Measurements from ENCODE around the gene MIA3.
A peak's percentile ranks its signal among the peaks of the same experiment; 100 is the strongest.

Gene MIA3, protein sequence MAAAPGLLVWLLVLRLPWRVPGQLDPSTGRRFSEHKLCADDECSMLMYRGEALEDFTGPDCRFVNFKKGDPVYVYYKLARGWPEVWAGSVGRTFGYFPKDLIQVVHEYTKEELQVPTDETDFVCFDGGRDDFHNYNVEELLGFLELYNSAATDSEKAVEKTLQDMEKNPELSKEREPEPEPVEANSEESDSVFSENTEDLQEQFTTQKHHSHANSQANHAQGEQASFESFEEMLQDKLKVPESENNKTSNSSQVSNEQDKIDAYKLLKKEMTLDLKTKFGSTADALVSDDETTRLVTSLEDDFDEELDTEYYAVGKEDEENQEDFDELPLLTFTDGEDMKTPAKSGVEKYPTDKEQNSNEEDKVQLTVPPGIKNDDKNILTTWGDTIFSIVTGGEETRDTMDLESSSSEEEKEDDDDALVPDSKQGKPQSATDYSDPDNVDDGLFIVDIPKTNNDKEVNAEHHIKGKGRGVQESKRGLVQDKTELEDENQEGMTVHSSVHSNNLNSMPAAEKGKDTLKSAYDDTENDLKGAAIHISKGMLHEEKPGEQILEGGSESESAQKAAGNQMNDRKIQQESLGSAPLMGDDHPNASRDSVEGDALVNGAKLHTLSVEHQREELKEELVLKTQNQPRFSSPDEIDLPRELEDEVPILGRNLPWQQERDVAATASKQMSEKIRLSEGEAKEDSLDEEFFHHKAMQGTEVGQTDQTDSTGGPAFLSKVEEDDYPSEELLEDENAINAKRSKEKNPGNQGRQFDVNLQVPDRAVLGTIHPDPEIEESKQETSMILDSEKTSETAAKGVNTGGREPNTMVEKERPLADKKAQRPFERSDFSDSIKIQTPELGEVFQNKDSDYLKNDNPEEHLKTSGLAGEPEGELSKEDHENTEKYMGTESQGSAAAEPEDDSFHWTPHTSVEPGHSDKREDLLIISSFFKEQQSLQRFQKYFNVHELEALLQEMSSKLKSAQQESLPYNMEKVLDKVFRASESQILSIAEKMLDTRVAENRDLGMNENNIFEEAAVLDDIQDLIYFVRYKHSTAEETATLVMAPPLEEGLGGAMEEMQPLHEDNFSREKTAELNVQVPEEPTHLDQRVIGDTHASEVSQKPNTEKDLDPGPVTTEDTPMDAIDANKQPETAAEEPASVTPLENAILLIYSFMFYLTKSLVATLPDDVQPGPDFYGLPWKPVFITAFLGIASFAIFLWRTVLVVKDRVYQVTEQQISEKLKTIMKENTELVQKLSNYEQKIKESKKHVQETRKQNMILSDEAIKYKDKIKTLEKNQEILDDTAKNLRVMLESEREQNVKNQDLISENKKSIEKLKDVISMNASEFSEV (N-terminal part only)

GRCh38 chr1:222618001-222618879 lies at the start of gene MIA3:
Gene MIA3 (plus strand): TSS chr1:222618097. CDS start chr1:222618111, 14 bp downstream.
- H4K20me1 ChIP-seq: peaks cover 28% of the 10 kb centered on the region

DNA sequence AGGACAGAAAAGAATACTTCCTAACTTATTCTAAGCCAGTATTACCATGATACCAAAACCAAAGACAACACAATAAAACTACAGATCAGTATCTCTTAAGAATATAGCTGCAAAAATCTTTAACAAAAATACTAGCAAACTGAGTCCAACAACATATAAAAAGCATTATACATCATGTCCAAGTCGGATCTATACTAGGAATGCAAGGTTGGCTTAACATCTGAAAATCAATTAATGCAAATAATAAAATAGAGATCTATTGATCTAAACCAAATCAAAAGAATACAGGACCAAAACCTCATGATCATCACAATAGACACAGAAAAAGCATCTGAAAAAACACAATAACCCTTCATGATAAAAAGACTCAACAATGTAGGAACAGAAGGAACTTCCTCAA lies 47.1 kb upstream of the MIA3 start:
- Histone ChIP-seq H3K4me3 (no peak overlapping the region), H3K9ac (no peak overlapping the region), H3K4me2 (no peak overlapping the region), H3K27ac (no peak overlapping the region), H3K4me1 (peaks cover 19% of the 10 kb centered on the region), H4K20me1 (peaks cover 9% of the 10 kb centered on the region; the same call in 1 of the 2 replicates), H3K36me3 (peaks cover 79% of the 10 kb centered on the region), H3K9me3 (peaks cover 14% of the 10 kb centered on the region; the same call in 1 of the 2 replicates), H3K27me3 (no peaks in the 10 kb centered on the region)
- no peak for TF ChIP-seq Cebpa-rat (IDR thresholded peaks at IDR 0.05)

More at GRCh38 chr1:222618001-222618879, at the start of gene MIA3:
- TF ChIP-seq Cebpa-rat (IDR thresholded peaks at IDR 0.05): no peak
- H3K9me3 ChIP-seq: no peaks in the 10 kb centered on the region
- H3K4me1 ChIP-seq: peaks cover 15% of the 10 kb centered on the region
- peaks cover 22% of the 10 kb centered on the region for H3K36me3 ChIP-seq
- H3K4me3 ChIP-seq: peak within 1 kb of the TSS; percentile 98
- H3K27me3 ChIP-seq: peaks cover 5% of the 10 kb centered on the region; the same call in 1 of the 2 replicates
- H3K9ac ChIP-seq: peak within 1 kb of the TSS; percentile 90
- peak within 1 kb of the TSS; percentile 95 for H3K4me2 ChIP-seq
- H3K27ac ChIP-seq: peak within 1 kb of the TSS; percentile 85

DNA sequence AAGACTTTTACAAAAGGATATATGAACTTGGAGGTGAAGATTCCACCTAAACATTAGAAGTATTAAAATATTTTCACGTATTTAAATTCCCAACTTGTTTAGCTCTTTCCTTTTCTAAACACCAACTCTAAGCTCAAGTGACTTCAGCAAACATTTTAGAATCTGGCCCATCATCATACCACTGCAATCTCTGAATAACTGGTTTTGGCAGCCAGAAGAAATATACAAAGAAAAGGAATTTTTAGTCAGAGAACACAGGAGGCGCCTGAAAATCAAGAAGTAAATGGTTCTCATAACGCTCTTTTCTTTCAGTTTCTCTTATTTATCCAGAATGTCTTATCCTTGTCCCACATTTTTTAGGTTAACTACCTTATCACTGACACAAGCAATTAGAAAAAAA lies 38.6 kb upstream of the MIA3 start:
- peaks cover 24% of the 10 kb centered on the region for H3K4me1 ChIP-seq
- TF ChIP-seq Cebpa-rat (IDR thresholded peaks at IDR 0.05): no peak
- H3K36me3 ChIP-seq: peaks cover 81% of the 10 kb centered on the region

GRCh38 chr1:222582099-222582774 lies 35.7 kb upstream of the MIA3 start:
- H3K36me3 ChIP-seq: peaks cover 67% of the 10 kb centered on the region

More for the DNA sequence above, 38.6 kb upstream of the MIA3 start:
- no peak overlapping the region for H3K27ac ChIP-seq
- no peaks in the 10 kb centered on the region for H3K27me3 ChIP-seq
- H3K4me2 ChIP-seq: no peak overlapping the region
- no peak overlapping the region for H3K9ac ChIP-seq
- H3K9me3 ChIP-seq: no peaks in the 10 kb centered on the region
- no peak overlapping the region for H3K4me3 ChIP-seq
- H4K20me1 ChIP-seq: peaks cover 6% of the 10 kb centered on the region; the same call in 1 of the 2 replicates

DNA sequence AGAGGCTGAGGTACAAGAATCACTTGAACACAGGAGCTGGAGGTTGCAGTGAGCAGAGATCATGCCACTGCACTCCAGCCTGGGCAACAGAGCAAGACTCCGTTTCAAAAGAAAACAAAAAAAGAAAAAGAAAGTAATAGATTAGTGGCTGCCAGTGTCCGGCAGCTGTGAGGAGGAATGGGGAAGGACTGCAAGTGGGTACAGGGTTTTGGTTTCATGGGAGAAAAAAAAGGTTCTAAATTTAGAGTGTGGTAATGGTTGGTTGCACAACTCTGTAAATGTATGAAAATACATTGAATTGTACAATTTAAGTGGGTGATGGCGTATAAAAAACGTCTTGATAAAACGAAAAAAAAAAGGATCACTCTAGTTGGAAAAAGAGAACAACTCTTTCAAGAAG lies 34.8 kb upstream of the MIA3 start:
- H3K27me3 ChIP-seq: no peaks in the 10 kb centered on the region
- no peak overlapping the region for H3K9ac ChIP-seq
- TF ChIP-seq Cebpa-rat (IDR thresholded peaks at IDR 0.05): peak; percentile 10; the same call in 1 of the 2 replicates
- H3K27ac ChIP-seq: peak overlapping the region; percentile 53
- peak overlapping the region; percentile 76 for H3K4me2 ChIP-seq
- peaks cover 67% of the 10 kb centered on the region for H3K36me3 ChIP-seq
- H3K4me1 ChIP-seq: peaks cover 36% of the 10 kb centered on the region
- H3K9me3 ChIP-seq: no peaks in the 10 kb centered on the region
- H4K20me1 ChIP-seq: peaks cover 14% of the 10 kb centered on the region; the same call in 1 of the 2 replicates
- peak overlapping the region; percentile 40; the same call in 1 of the 2 replicates for H3K4me3 ChIP-seq

More at GRCh38 chr1:222582099-222582774, 35.7 kb upstream of the MIA3 start:
- H3K4me2 ChIP-seq: peak overlapping the region; percentile 76
- H3K4me3 ChIP-seq: no peak overlapping the region
- peaks cover 30% of the 10 kb centered on the region for H3K4me1 ChIP-seq
- peak overlapping the region; percentile 53; the same call in 1 of the 2 replicates for H3K27ac ChIP-seq
- H3K9me3 ChIP-seq: no peaks in the 10 kb centered on the region
- no peaks in the 10 kb centered on the region for H3K27me3 ChIP-seq
- H3K9ac ChIP-seq: no peak overlapping the region
- H4K20me1 ChIP-seq: peaks cover 14% of the 10 kb centered on the region; the same call in 1 of the 2 replicates
- no peak for TF ChIP-seq Cebpa-rat (IDR thresholded peaks at IDR 0.05)

- H3K27ac ChIP-seq: no peak overlapping the region
- no peaks in the 10 kb centered on the region for H3K27me3 ChIP-seq
- no peak overlapping the region for H3K9ac ChIP-seq
- H3K4me3 ChIP-seq: no peak overlapping the region
- peaks cover 55% of the 10 kb centered on the region for H3K4me1 ChIP-seq
- no peak overlapping the region for H3K4me2 ChIP-seq
- peaks cover 14% of the 10 kb centered on the region; the same call in 1 of the 2 replicates for H4K20me1 ChIP-seq
- no peak for TF ChIP-seq Cebpa-rat (IDR thresholded peaks at IDR 0.05)
- peaks cover 34% of the 10 kb centered on the region for H3K36me3 ChIP-seq
- H3K9me3 ChIP-seq: no peaks in the 10 kb centered on the region
These were observed 31.1 kb upstream of the MIA3 start for GRCh38 chr1:222586842-222587241.

DNA sequence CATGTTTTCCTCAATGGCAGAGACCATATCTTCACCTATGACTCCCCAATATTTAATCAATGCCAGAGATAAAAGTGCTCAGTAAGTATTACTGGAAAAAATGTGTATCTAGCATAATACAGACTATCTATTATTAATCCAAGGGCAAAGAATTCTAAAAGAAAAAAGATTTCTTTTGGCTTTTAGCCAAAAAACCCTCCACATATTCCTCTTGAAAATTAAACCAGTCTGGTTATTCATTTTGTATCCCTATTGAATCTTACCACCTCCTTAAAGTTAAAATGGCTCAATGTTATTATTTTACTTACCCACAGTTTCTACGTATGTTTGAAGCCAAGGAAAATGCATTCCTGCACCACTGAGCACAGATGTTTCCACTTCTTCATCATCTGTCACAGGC lies 29.8 kb upstream of the MIA3 start:
- 0 out of 2 replicates have a peak, but pooled peaks cover 9% of the 10 kb centered on the region for H4K20me1 ChIP-seq
- no peaks in the 10 kb centered on the region for H3K9me3 ChIP-seq
- no peak overlapping the region for H3K27ac ChIP-seq
- H3K9ac ChIP-seq: no peak overlapping the region
- H3K4me1 ChIP-seq: peaks cover 42% of the 10 kb centered on the region
- H3K27me3 ChIP-seq: no peaks in the 10 kb centered on the region
- peak overlapping the region; percentile 88 for H3K4me2 ChIP-seq
- H3K4me3 ChIP-seq: peak overlapping the region; percentile 80; the same call in 1 of the 2 replicates
- H3K36me3 ChIP-seq: peaks cover 21% of the 10 kb centered on the region
- TF ChIP-seq Cebpa-rat (IDR thresholded peaks at IDR 0.05): no peak

Data from BLaER1 (cell line).